CD4-positive, alpha-beta T cell treated with Interleukin-2 at 100 ng/mL for 4 hours (primary cell): Measurements from ENCODE around the gene SLC36A4.
"Not testable (repeated sequence)": the region's sequence is repeated elsewhere in the genome, so short reads cannot be mapped to it uniquely, and the experiment has no call there.

Source experiments
- DNase-seq: peaks from one replicate; pipeline ENCODE4 v3.0.0-alpha.2; 2020; ENCODE audit warnings: low spot score

Gene SLC36A4

GRCh38 chr11:93197380-93198214, at the start of gene SLC36A4:
SLC36A4 (minus strand) TSS chr11:93197991; CDS start chr11:93197832, 159 bp downstream.
- peak; percentile 85 for DNase-seq

- DNase-seq: not testable (repeated sequence)
Measured at GRCh38 chr11:93246790-93247189, 49.0 kb upstream of the SLC36A4 start.

- DNase-seq: no peak
Measured at GRCh38 chr11:93244018-93244417, 46.2 kb upstream of the SLC36A4 start.

GRCh38 chr11:93239966-93240365, 42.2 kb upstream of the SLC36A4 start:
- DNase-seq: no peak

GRCh38 chr11:93238956-93239355, 41.2 kb upstream of the SLC36A4 start:
- no peak for DNase-seq

- peak; percentile 10 for DNase-seq
Measured at GRCh38 chr11:93236741-93237675, 39.2 kb upstream of the SLC36A4 start.

GRCh38 chr11:93234602-93235207, 36.9 kb upstream of the SLC36A4 start:
- DNase-seq: peak; percentile 65

GRCh38 chr11:93229876-93230275, 32.1 kb upstream of the SLC36A4 start:
- no peak for DNase-seq

- peak; percentile 33 for DNase-seq
Measured at GRCh38 chr11:93225662-93226061, 27.9 kb upstream of the SLC36A4 start.

GRCh38 chr11:93221539-93221938, 23.7 kb upstream of the SLC36A4 start:
- no peak for DNase-seq

GRCh38 chr11:93220078-93220477, 22.3 kb upstream of the SLC36A4 start:
- DNase-seq: no peak

- no peak for DNase-seq
Measured at GRCh38 chr11:93219440-93219839, 21.6 kb upstream of the SLC36A4 start.

- DNase-seq: no peak
Measured at GRCh38 chr11:93216511-93217101, 18.8 kb upstream of the SLC36A4 start.

GRCh38 chr11:93213622-93214021, 15.8 kb upstream of the SLC36A4 start:
- no peak for DNase-seq

- DNase-seq: no peak
Measured at GRCh38 chr11:93212094-93212493, 14.3 kb upstream of the SLC36A4 start.

GRCh38 chr11:93209466-93209865, 11.7 kb upstream of the SLC36A4 start:
- no peak for DNase-seq

- DNase-seq: no peak
Measured at GRCh38 chr11:93208663-93209270, 11.0 kb upstream of the SLC36A4 start.

GRCh38 chr11:93199616-93200015, 1.8 kb upstream of the SLC36A4 start:
- no peak for DNase-seq

GRCh38 chr11:93198215-93198845, 539 bp upstream of the SLC36A4 start:
- peak; percentile 15 for DNase-seq

GRCh38 chr11:93196816-93197379, 893 bp downstream of the SLC36A4 start:
- no peak for DNase-seq
